H1 (cell line): Measurements from ENCODE around the gene SDF2. TPM values are rescaled to one million over a fixed set of nuclear protein-coding genes. Genes with fewer than 3 reads are reported as not detected.

Experiments
- CTCF ChIA-PET: fragments of 300-600 bp; sonication (Branson Sonifier 250); formaldehyde crosslinking; loops from one replicate; lab custom pipeline; 2021; ENCODE audit not compliant: partially characterized antibody; lab: Charles Lee
- POLR2A ChIA-PET: fragments of 300-600 bp; sonication (Branson Sonifier 250); formaldehyde crosslinking; loops from one replicate; lab custom pipeline; 2021; ENCODE audit warnings: inconsistent platforms; ENCODE audit not compliant: partially characterized antibody; lab: Charles Lee
- DNase-seq, 2 experiments: peaks; one replicate each; pipeline versions ENCODE4 v3.0.0 to v3.0.0-alpha.2; 2010 to 2022; ENCODE audit warnings: low spot score in 2 of 2, low read depth in 1 of 2, mixed read lengths in 1 of 2
- FAIRE-seq: peaks from 2 replicates; lab custom pipeline; 2011; peaks lifted over from hg19 to GRCh38; lab: Jason Lieb, UNC
- H2AFZ ChIP-seq: 2 replicates; pipeline ENCODE4 v1.8.1; 2012; ENCODE audit warnings: low read length, inconsistent platforms
- H2AK5ac ChIP-seq: 2 replicates; pipeline ENCODE4 v1.6.1; 2013; ENCODE audit warnings: low read depth, low read length
- H2BK120ac ChIP-seq: replicated peaks from 2 replicates; pipeline ENCODE3; 2013; ENCODE audit warnings: low read depth, low read length, inconsistent platforms
- H2BK12ac ChIP-seq: 2 replicates; pipeline ENCODE4 v1.6.1; 2013; ENCODE audit warnings: low read depth, low read length
- H2BK15ac ChIP-seq: 2 replicates; pipeline ENCODE4 v1.6.1; 2013; ENCODE audit warnings: low read length
- H2BK20ac ChIP-seq: 2 replicates; pipeline ENCODE4 v1.6.1; 2013; ENCODE audit warnings: low read length
- H2BK5ac ChIP-seq: 2 replicates; pipeline ENCODE4 v1.6.1; 2013; ENCODE audit warnings: low read depth, low read length
- H3K14ac ChIP-seq: 2 replicates; pipeline ENCODE4 v1.6.1; 2013; ENCODE audit warnings: inconsistent platforms; ENCODE audit not compliant: insufficient read length
- H3K18ac ChIP-seq: 2 replicates; pipeline ENCODE4 v1.6.1; 2013; ENCODE audit warnings: low read length; ENCODE audit errors: extremely low read depth
- H3K23ac ChIP-seq: 2 replicates; pipeline ENCODE4 v1.6.1; 2013; ENCODE audit warnings: inconsistent platforms; ENCODE audit not compliant: insufficient read length
- H3K23me2 ChIP-seq: 2 replicates; pipeline ENCODE4 v1.6.1; 2013; ENCODE audit warnings: low read depth, low read length
- H3K27ac ChIP-seq: 2 replicates; pipeline ENCODE4 v1.6.1; 2011; ENCODE audit warnings: low read depth, low read length, inconsistent platforms
- H3K27me3 ChIP-seq, 4 experiments: replicated peaks in 1 of 4; 1 replicate in 1 of 4; 2 replicates in 3 of 4; pipeline versions ENCODE4 v1.6.1 to v1.8.1; 2011 to 2013; ENCODE audit warnings: low read length in 3 of 4, mild to moderate bottlenecking in 3 of 4, inconsistent platforms in 2 of 4, mixed read lengths in 2 of 4, moderate library complexity in 1 of 4; ENCODE audit not compliant: control insufficient read depth in 3 of 4, insufficient read depth in 3 of 4; ENCODE audit errors: extremely low read depth in 1 of 4
- H3K36me3 ChIP-seq, 4 experiments: 2 replicates each; pipeline versions ENCODE4 v1.6.1 to v1.8.1; 2011 to 2013; ENCODE audit warnings: mild to moderate bottlenecking in 4 of 4, low read length in 3 of 4, moderate library complexity in 2 of 4, control low read depth in 1 of 4, inconsistent platforms in 1 of 4; ENCODE audit not compliant: insufficient read depth in 4 of 4, control insufficient read depth in 2 of 4
- H3K4ac ChIP-seq: replicated peaks from 2 replicates; pipeline ENCODE3; 2013; ENCODE audit warnings: low read length, low read depth, mixed read lengths, inconsistent platforms; ENCODE audit not compliant: insufficient read length
- H3K4me1 ChIP-seq, 4 experiments: replicated peaks in 1 of 4; 1 replicate in 1 of 4; 2 replicates in 3 of 4; pipeline versions ENCODE4 v1.6.1 to v1.8.1; 2011 to 2013; ENCODE audit warnings: low read length in 3 of 4, inconsistent platforms in 2 of 4, mixed read lengths in 1 of 4; ENCODE audit not compliant: insufficient read depth in 4 of 4, control insufficient read depth in 3 of 4
- H3K4me2 ChIP-seq, 2 experiments: 2 replicates each; pipeline versions ENCODE4 v1.6.1 to v1.8.1; 2011 to 2013; ENCODE audit warnings: low read depth in 2 of 2, low read length in 2 of 2, control low read depth in 1 of 2, inconsistent platforms in 1 of 2, mild to moderate bottlenecking in 1 of 2; ENCODE audit not compliant: insufficient read depth in 1 of 2
- H3K4me3 ChIP-seq, 4 experiments: fragments of 200-600, 300-600 bp in 1 of 4; sonication (generic), shearing (Covaris generic), sonication (Bioruptor Twin) in 1 of 4; 2 replicates each; pipeline versions ENCODE4 v1.5.1 to v1.8.1; 2011 to 2016; ENCODE audit warnings: low read length in 4 of 4, low read depth in 3 of 4, control low read depth in 2 of 4, inconsistent platforms in 2 of 4, mild to moderate bottlenecking in 2 of 4, mixed read lengths in 1 of 4, moderate library complexity in 1 of 4; ENCODE audit not compliant: insufficient read depth in 2 of 4; ENCODE audit errors: extremely low read depth in 1 of 4
- H3K56ac ChIP-seq: replicated peaks from 2 replicates; pipeline ENCODE3; 2013; ENCODE audit warnings: low read depth, mild to moderate bottlenecking, mixed read lengths, low read length, inconsistent platforms; ENCODE audit not compliant: insufficient read length
- H3K79me1 ChIP-seq: 2 replicates; pipeline ENCODE4 v1.6.1; 2013; ENCODE audit warnings: low read depth, low read length, control low read depth
- H3K79me2 ChIP-seq, 2 experiments: 2 replicates each; pipeline versions ENCODE4 v1.6.1 to v1.8.1; 2012 to 2013; ENCODE audit warnings: low read length in 2 of 2, mild to moderate bottlenecking in 2 of 2, inconsistent platforms in 1 of 2; ENCODE audit not compliant: insufficient read depth in 2 of 2, control insufficient read depth in 1 of 2
- H3K9ac ChIP-seq, 4 experiments: replicated peaks in 1 of 4; 1 replicate in 1 of 4; 2 replicates in 3 of 4; pipeline versions ENCODE4 v1.6.1 to v1.8.1; 2011 to 2013; ENCODE audit warnings: low read depth in 3 of 4, low read length in 3 of 4, control low read depth in 2 of 4, mild to moderate bottlenecking in 2 of 4, moderate library complexity in 2 of 4, inconsistent platforms in 1 of 4; ENCODE audit errors: extremely low read depth in 1 of 4
- H3K9me3 ChIP-seq, 2 experiments: 2 replicates each; pipeline versions ENCODE4 v1.6.1 to v1.8.1; 2012 to 2013; ENCODE audit warnings: mild to moderate bottlenecking in 2 of 2, moderate library complexity in 2 of 2, control low read depth in 1 of 2, inconsistent platforms in 1 of 2, low read depth in 1 of 2, low read length in 1 of 2, mixed read lengths in 1 of 2; ENCODE audit not compliant: insufficient read depth in 2 of 2
- H4K20me1 ChIP-seq, 2 experiments: replicated peaks in 1 of 2; 2 replicates each; pipeline versions ENCODE3 to v1.8.1; 2011 to 2013; ENCODE audit warnings: inconsistent platforms in 2 of 2, low read length in 2 of 2, mild to moderate bottlenecking in 1 of 2; ENCODE audit not compliant: insufficient read depth in 2 of 2, control insufficient read depth in 1 of 2
- H4K5ac ChIP-seq: 2 replicates; pipeline ENCODE4 v1.6.1; 2013; ENCODE audit warnings: low read length, low read depth, mixed read lengths, inconsistent platforms; ENCODE audit not compliant: insufficient read length
- H4K8ac ChIP-seq: 2 replicates; pipeline ENCODE4 v1.8.0; 2013; ENCODE audit warnings: mild to moderate bottlenecking, moderate library complexity, low read length, inconsistent platforms; ENCODE audit not compliant: insufficient read depth; ENCODE audit errors: extremely low read depth
- H4K91ac ChIP-seq: replicated peaks from 2 replicates; pipeline ENCODE3; 2013; ENCODE audit warnings: low read length, mixed read lengths, inconsistent platforms; ENCODE audit not compliant: insufficient read length
- EZH2 ChIP-seq: fragments of 200-600 bp; sonication (generic); IDR thresholded peaks from 2 replicates; pipeline ENCODE4 v1.7.1; 2012; ENCODE audit warnings: low read depth, mild to moderate bottlenecking, moderate library complexity, low read length, inconsistent platforms; ENCODE audit not compliant: severe bottlenecking
- KDM4A ChIP-seq: IDR thresholded peaks from one replicate; pipeline ENCODE4 v1.7.1; 2012; ENCODE audit warnings: low read depth, mild to moderate bottlenecking, moderate library complexity, low read length, inconsistent platforms; ENCODE audit not compliant: severe bottlenecking
- POLR2A ChIP-seq, 2 experiments: IDR thresholded peaks; 1 replicate in 1 of 2; 2 replicates in 1 of 2; pipeline ENCODE4 v1.6.1; 2011; ENCODE audit warnings: low read depth in 2 of 2, low read length in 2 of 2, mild to moderate bottlenecking in 2 of 2; ENCODE audit errors: control extremely low read depth in 1 of 2
- POLR2AphosphoS5 ChIP-seq: IDR thresholded peaks from 2 replicates; pipeline ENCODE4 v1.6.1; 2011; ENCODE audit warnings: low read depth, low read length
- RBBP5 ChIP-seq: IDR thresholded peaks from 2 replicates; pipeline ENCODE4 v1.7.1; 2012; ENCODE audit warnings: low read depth, mild to moderate bottlenecking, inconsistent platforms, low read length, moderate library complexity, borderline replicate concordance
- SIN3A ChIP-seq, 2 experiments: IDR thresholded peaks in 1 of 2; conservative IDR thresholded peaks in 1 of 2; 2 replicates each; pipeline ENCODE4 v1.6.1; 2011 to 2012; ENCODE audit warnings: low read length in 2 of 2, improper control_type of control experiment in 1 of 2, low read depth in 1 of 2, mild to moderate bottlenecking in 1 of 2
- SP1 ChIP-seq: IDR thresholded peaks from 2 replicates; pipeline ENCODE4 v1.6.1; 2011; ENCODE audit warnings: low read depth, low read length
- TAF7 ChIP-seq: optimal IDR thresholded peaks from 2 replicates; pipeline ENCODE3; 2011; ENCODE audit warnings: low read depth, mild to moderate bottlenecking, inconsistent platforms, low read length, moderate library complexity, borderline replicate concordance
- TBP ChIP-seq: IDR thresholded peaks from 2 replicates; pipeline ENCODE4 v1.6.1; 2011; ENCODE audit warnings: low read depth, low read length, improper control_type of control experiment
- YY1 ChIP-seq: IDR thresholded peaks from 2 replicates; pipeline ENCODE4 v1.6.1; 2011; ENCODE audit warnings: low read depth, mild to moderate bottlenecking, low read length
- ZNF274 ChIP-seq: IDR thresholded peaks from 2 replicates; pipeline ENCODE4 v1.7.0; 2012; ENCODE audit warnings: low read length, borderline replicate concordance; ENCODE audit errors: extremely low read depth
- WGBS, 2 experiments: shearing (Covaris generic) in 1 of 2; methylation state at CpG; one replicate each; pipeline versions ENCODE4 v1.1.6 to v1.1.7; 2013 to 2015; ENCODE audit warnings: low lambda C conversion rate in 2 of 2, mixed read lengths in 2 of 2, inconsistent platforms in 1 of 2, low coverage in 1 of 2, missing lambda C conversion rate in 1 of 2; ENCODE audit not compliant: insufficient replicate concordance in 2 of 2, insufficient coverage in 1 of 2, insufficient read length in 1 of 2; ENCODE audit errors: extremely low coverage in 1 of 2, missing lambda C conversion rate in 1 of 2; 5-methylcytosine and 5-hydroxymethylcytosine counted together
- polyA plus RNA-seq, 7 experiments: library from polyadenylated mRNA; depleted of rRNA in 3 of 7; stranded (reverse) in 5 of 7; unstranded in 2 of 7; fragments of >200 nt in 5 of 7; fragments of 200-250 nt in 2 of 7; gene quantifications; 1 replicate in 5 of 7; 2 replicates in 1 of 7; 4 replicates in 1 of 7; pipeline versions ENCODE4 v1.2.1 to v1.2.3, GENCODE V29; 2011 to 2013; ENCODE audit warnings: missing spikeins in 2 of 7, mixed read lengths in 2 of 7
- total RNA-seq: library from RNA; stranded (reverse); fragmentation: NEBNext Ultra II Directional; extraction: Animal tissue kit (Norgen Biotek cat#: 25700); gene quantifications from 2 replicates; pipeline ENCODE4 v1.2.1, GENCODE V29; 2021
- TF ChIP-seq, protein P1 (sequence below): IDR thresholded peaks from 2 replicates; pipeline ENCODE4 v1.6.1; 2012; ENCODE audit warnings: inconsistent platforms

The SDF2 gene
- total and polyA plus RNA-seq, 2 of the 8 experiments (the other 6 are each of a cell fraction or from before 2014, with no cell fraction given), result 44.8 to 65.4 TPM

DNA sequence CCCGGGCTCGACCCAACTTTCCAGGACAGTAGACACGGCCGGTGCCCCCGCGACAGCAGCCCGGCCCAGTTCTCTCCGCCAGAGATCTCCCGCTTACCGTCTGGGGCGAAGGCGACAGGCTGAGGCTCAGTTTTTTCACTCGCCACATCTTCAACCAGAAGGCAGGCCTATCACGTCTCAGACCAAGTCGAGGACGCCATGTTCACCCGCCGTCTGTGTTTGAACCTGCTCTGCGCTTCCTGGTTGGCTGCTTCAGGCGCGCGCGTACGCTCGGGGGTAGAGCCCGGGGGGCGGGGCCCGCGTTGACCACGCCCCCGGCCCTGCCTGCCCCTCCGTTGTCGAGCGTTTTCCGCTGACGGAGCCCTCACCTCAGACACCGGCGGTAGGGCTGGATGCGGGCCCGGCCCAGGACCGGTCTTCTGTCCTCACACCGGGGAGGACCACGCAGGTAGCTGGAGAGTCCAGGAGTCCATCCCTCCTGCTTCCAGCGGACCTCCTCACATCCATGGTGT is 62.9 kb downstream of the SDF2 start, which contains the start of gene SPAG5:
TSS of gene SPAG5 (minus strand) at position 227 of the 512 bp plus-strand sequence. CDS start at position 148, 79 bp downstream.
- ChIA-PET CTCF (interaction anchor here (1.0 to 5.6 kb wide), 5 partner anchors 14 to 46 kb away, joined by 4 to 45 read pairs (median 4); partner anchors contain the start of genes BLTP2, PIGS and RSKR), POLR2A (interaction anchor here (0.5 to 7.5 kb wide), 25 partner anchors 8 to 1039 kb away, joined by 3 to 83 read pairs (median 4); partner anchors contain the start of genes ALDOC, PIGS, PROCA1 and RSKR)
- Histone ChIP-seq H4K8ac (peak within 1 kb of the TSS; percentile 94), H3K23ac (no peak within 1 kb of the TSS), H2BK120ac (no peak within 1 kb of the TSS), H3K4me3 (peak within 1 kb of the TSS; percentile 78 to 93 (median 92)), H3K36me3 (peaks cover 0 to 6% (median 2%) of the 10 kb centered on the region in 4 experiments; a peak in 3 of 8 replicates), H3K14ac (no peak within 1 kb of the TSS), H3K23me2 (peaks cover 9% of the 10 kb centered on the region; the same call in 1 of the 2 replicates), H2AK5ac (no peak within 1 kb of the TSS), H4K91ac (peak within 1 kb of the TSS; percentile 89), H2AFZ (peak within 1 kb of the TSS; percentile 60), H3K4me1 (peaks cover 0 to 4% (median 0%) of the 10 kb centered on the region in 4 experiments; a peak in 2 of 7 replicates), H3K79me2 (peaks cover 0 to 16% of the 10 kb centered on the region in 2 experiments; a peak in 2 of 4 replicates), H3K9me3 (no peaks in the 10 kb centered on the region), H3K18ac (peak within 1 kb of the TSS; percentile 72), H3K27me3 (no peaks in the 10 kb centered on the region; a peak in 1 of 7 replicates), H3K4me2 (peak within 1 kb of the TSS; percentile 86 to 96), H4K20me1 (no peaks in the 10 kb centered on the region), H3K56ac (peak within 1 kb of the TSS; percentile 91), H3K9ac (peak within 1 kb of the TSS; percentile 70 to 94 (median 88)), H3K27ac (peak within 1 kb of the TSS; percentile 93), H2BK15ac (no peak within 1 kb of the TSS), H2BK12ac (no peak within 1 kb of the TSS), H3K4ac (peak within 1 kb of the TSS; percentile 81), H4K5ac (peak within 1 kb of the TSS; percentile 67), H3K79me1 (no peaks in the 10 kb centered on the region; the same call in 1 of the 2 replicates), H2BK5ac (peak within 1 kb of the TSS; percentile 76), H2BK20ac (no peak within 1 kb of the TSS)
- FAIRE-seq, result no peak
- DNase-seq, result peak; percentile 81 to 96
- 1% methylated on average over 30 of the region's 44 CpGs; no CpG with 5 or more reads in 1 of the 2 experiments for WGBS, 2 experiments
- TF ChIP-seq ZNF274 (no peak), TAF7 (peak; percentile 72), KDM4A (peak; percentile 88), SIN3A (conservative IDR thresholded peaks at IDR 0.05 in 1 of 2, IDR thresholded peaks at IDR 0.05 in 1 of 2; ENCODE audit: low read depth in 1 of 2, low read length in 2 of 2) (peak in 1 of 2 experiments; percentile 86; a peak in 2 of 4 replicates), EZH2 (no peak), POLR2AphosphoS5 (peak; percentile 94), RBBP5 (peak; percentile 44; the same call in 1 of the 2 replicates), TBP (peak; percentile 76), SP1 (peak; percentile 78), POLR2A (IDR thresholded peaks at IDR 0.05; ENCODE audit: control extremely low read depth in 1 of 2, low read depth in 2 of 2, low read length in 2 of 2) (peak; percentile 86 to 92), YY1 (peak; percentile 92)
- TF ChIP-seq, protein P1, sequence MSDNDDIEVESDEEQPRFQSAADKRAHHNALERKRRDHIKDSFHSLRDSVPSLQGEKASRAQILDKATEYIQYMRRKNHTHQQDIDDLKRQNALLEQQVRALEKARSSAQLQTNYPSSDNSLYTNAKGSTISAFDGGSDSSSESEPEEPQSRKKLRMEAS, result peak; percentile 24; the same call in 1 of the 2 replicates
